ENCODE measurements around the gene CFAP97D1.

CFAP97D1 gene

DNA sequence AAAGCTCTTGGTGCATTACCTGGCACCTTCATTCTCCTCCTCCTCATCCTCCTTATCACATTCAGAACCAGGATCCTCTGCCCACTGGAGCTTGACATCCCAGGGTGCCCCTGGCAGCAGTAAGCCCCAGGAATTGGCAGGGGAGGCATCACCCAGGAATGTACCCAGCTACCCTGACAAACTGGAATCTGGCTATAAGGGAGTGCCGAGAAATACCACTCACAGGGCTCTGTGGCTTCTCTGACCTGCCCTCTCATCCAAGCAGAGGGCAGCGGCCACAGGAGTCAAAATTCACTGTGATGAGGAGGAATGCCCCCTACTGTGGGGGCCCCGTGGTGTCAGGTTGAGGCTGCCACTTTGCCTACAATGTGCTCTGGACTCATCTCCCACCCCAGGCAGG lies 33.2 kb downstream of the CFAP97D1 start:
- Histone ChIP-seq H3K27me3 (ENCODE audit: insufficient read depth, low read depth) (no peaks in the 10 kb centered on the region), H3K36me3 (ENCODE audit: insufficient read depth) (no peaks in the 10 kb centered on the region), H3K4me2 (no peak overlapping the region), H3K4me3 (IDR thresholded peaks at IDR 0.05; ENCODE audit: insufficient read depth, low read depth, low read length) (no peak overlapping the region), H3K27ac (no peak overlapping the region), H4K20me1 (ENCODE audit: insufficient read depth) (no peaks in the 10 kb centered on the region), H3K4me1 (ENCODE audit: low read depth, poor library complexity, severe bottlenecking) (no peaks in the 10 kb centered on the region), H3K9ac (no peak overlapping the region), H3K79me2 (ENCODE audit: insufficient read depth, low read depth) (no peaks in the 10 kb centered on the region), H2AFZ (ENCODE audit: low read depth) (no peak overlapping the region)
- TF ChIP-seq, protein P1, sequence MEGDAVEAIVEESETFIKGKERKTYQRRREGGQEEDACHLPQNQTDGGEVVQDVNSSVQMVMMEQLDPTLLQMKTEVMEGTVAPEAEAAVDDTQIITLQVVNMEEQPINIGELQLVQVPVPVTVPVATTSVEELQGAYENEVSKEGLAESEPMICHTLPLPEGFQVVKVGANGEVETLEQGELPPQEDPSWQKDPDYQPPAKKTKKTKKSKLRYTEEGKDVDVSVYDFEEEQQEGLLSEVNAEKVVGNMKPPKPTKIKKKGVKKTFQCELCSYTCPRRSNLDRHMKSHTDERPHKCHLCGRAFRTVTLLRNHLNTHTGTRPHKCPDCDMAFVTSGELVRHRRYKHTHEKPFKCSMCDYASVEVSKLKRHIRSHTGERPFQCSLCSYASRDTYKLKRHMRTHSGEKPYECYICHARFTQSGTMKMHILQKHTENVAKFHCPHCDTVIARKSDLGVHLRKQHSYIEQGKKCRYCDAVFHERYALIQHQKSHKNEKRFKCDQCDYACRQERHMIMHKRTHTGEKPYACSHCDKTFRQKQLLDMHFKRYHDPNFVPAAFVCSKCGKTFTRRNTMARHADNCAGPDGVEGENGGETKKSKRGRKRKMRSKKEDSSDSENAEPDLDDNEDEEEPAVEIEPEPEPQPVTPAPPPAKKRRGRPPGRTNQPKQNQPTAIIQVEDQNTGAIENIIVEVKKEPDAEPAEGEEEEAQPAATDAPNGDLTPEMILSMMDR (conservative IDR thresholded peaks at IDR 0.05; ENCODE audit: low read depth, low read length) = no peak

DNA sequence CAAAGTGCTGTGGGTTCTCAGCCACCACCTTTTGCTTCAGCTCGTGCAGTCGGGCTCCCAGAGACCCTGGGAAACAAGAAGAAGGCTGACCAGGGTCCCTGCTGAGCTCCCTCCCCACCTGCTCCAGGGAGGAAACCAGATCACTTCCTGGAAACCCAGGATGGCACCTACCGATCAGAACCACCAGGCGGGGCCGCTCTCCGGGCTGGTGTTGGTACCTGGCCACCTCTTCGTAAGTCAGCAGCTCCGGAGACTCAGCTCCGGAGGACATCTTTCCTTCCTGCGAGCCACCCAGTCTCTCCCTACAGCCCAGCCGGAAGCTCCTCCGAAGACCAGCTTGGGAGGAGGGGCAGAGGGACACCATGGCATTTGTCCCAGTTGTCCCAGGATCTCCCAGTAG lies 33.8 kb downstream of the CFAP97D1 start:
- no peaks in the 10 kb centered on the region for H3K4me1 ChIP-seq (ENCODE audit: low read depth, poor library complexity, severe bottlenecking)
- no peaks in the 10 kb centered on the region for H4K20me1 ChIP-seq (ENCODE audit: insufficient read depth)
- no peak overlapping the region for H3K27ac ChIP-seq
- no peaks in the 10 kb centered on the region for H3K79me2 ChIP-seq (ENCODE audit: insufficient read depth, low read depth)
- TF ChIP-seq, protein P1 (conservative IDR thresholded peaks at IDR 0.05; ENCODE audit: low read depth, low read length) = no peak
- no peak overlapping the region for H3K9ac ChIP-seq
- no peaks in the 10 kb centered on the region for H3K27me3 ChIP-seq (ENCODE audit: insufficient read depth, low read depth)
- no peak overlapping the region for H3K4me2 ChIP-seq
- no peak overlapping the region for H2AFZ ChIP-seq (ENCODE audit: low read depth)
- H3K4me3 ChIP-seq (IDR thresholded peaks at IDR 0.05; ENCODE audit: insufficient read depth, low read depth, low read length) = no peak overlapping the region
- no peaks in the 10 kb centered on the region for H3K36me3 ChIP-seq (ENCODE audit: insufficient read depth)

DNA sequence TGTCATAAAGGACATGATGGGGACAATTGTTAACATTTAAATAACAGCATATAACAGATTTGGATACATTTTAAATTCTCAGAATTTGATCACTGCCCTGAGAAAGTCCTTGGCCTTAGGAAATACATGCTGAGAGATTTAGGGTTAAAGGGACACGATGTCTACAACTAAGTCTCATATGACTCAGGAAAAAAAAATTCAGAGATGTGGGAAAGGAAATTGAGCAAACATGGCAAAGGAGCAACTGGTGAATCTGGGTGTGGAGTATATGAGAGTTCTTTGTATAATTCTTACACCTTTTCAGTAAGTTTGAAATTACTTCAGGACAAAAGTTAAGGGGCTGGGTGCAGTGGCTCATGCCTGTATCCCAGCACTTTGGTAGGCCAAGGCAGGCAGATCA lies 34.5 kb downstream of the CFAP97D1 start:
- no peak overlapping the region for H2AFZ ChIP-seq (ENCODE audit: low read depth)
- TF ChIP-seq, protein P1 (conservative IDR thresholded peaks at IDR 0.05; ENCODE audit: low read depth, low read length) = no peak
- H4K20me1 ChIP-seq (ENCODE audit: insufficient read depth) = no peaks in the 10 kb centered on the region
- no peak overlapping the region for H3K4me2 ChIP-seq
- H3K4me3 ChIP-seq (IDR thresholded peaks at IDR 0.05; ENCODE audit: insufficient read depth, low read depth, low read length) = no peak overlapping the region
- no peak overlapping the region for H3K9ac ChIP-seq
- H3K27me3 ChIP-seq (ENCODE audit: insufficient read depth, low read depth) = no peaks in the 10 kb centered on the region
- H3K4me1 ChIP-seq (ENCODE audit: low read depth, poor library complexity, severe bottlenecking) = no peaks in the 10 kb centered on the region
- H3K27ac ChIP-seq = no peak overlapping the region
- no peaks in the 10 kb centered on the region for H3K36me3 ChIP-seq (ENCODE audit: insufficient read depth)
- no peaks in the 10 kb centered on the region for H3K79me2 ChIP-seq (ENCODE audit: insufficient read depth, low read depth)

DNA sequence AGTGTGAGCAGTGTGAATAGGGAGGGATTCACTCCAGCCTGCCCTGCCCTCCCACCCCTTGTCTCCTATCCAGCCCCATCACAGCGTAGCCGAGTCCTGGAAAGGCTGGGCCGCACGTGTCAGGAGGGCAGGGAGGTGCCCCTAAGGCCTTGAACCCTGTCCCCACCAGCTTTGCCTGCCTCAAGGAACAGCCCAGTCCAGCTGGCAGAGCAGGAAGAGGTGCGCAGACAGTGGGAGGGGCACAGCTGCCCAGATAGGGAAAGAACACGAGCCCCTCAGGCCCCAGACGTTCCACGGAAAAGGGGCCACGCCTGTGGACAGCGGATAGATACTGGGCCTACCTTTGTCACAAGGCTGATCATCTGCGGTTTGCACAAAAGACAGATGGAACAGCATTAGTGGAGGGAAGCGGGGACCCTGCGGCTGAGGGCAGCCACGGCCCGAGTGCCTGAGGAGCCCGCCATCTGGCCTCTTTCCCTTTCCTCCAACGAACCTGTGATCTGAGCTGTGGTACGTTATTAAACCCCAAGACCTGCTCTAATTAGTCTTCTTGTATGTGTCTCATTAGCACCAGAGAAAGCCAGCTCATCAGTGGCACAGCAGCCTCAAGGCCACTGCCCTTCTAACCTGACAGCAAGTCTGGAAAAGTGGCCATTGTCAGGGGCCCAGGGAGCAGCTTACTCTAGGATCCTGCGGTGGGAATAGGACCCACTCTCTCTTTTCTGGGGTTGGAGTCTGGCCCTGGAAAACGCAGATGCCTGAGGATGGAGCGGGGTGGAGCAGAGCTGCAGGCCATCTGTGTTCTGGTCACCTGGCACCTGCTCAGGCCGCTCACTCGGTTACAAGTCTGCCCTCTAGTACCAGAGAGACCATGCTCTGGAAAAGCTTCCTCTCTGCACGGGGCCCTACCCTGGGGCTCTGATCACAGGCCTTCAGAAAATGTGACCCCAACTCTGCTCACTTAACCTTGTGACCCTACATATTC lies 36.4 kb downstream of the CFAP97D1 start:
- H3K4me3 ChIP-seq (IDR thresholded peaks at IDR 0.05; ENCODE audit: insufficient read depth, low read depth, low read length) = no peak overlapping the region
- no peak overlapping the region for H3K4me2 ChIP-seq
- no peaks in the 10 kb centered on the region for H3K27me3 ChIP-seq (ENCODE audit: insufficient read depth, low read depth)
- TF ChIP-seq, protein P1 (conservative IDR thresholded peaks at IDR 0.05; ENCODE audit: low read depth, low read length) = no peak
- H2AFZ ChIP-seq (ENCODE audit: low read depth) = no peak overlapping the region
- no peaks in the 10 kb centered on the region for H3K36me3 ChIP-seq (ENCODE audit: insufficient read depth)
- no peaks in the 10 kb centered on the region for H3K79me2 ChIP-seq (ENCODE audit: insufficient read depth, low read depth)
- H3K4me1 ChIP-seq (ENCODE audit: low read depth, poor library complexity, severe bottlenecking) = no peaks in the 10 kb centered on the region
- H3K9ac ChIP-seq = no peak overlapping the region
- H4K20me1 ChIP-seq (ENCODE audit: insufficient read depth) = no peaks in the 10 kb centered on the region
- H3K27ac ChIP-seq = no peak overlapping the region
